SKM-1 treated with dmso at 0.1 percent for 144 hours (cell line): ENCODE measurements around the gene MEF2A.
"Not testable (repeated sequence)": the region's sequence is repeated elsewhere in the genome, so short reads cannot be mapped to it uniquely, and the experiment has no call there.

ENCODE experiments used
- DNase-seq: peaks from one replicate; lab custom pipeline; 2025; ENCODE audit not compliant: unreplicated experiment; lab: John Stamatoyannopoulos, UW

The MEF2A gene

GRCh38 chr15:99727330-99727729, 161.5 kb downstream of the MEF2A start:
- no peak for DNase-seq

- DNase-seq = no peak
These were observed 161.9 kb downstream of the MEF2A start for GRCh38 chr15:99727733-99728132.

GRCh38 chr15:99728916-99729315, 163.1 kb downstream of the MEF2A start:
- DNase-seq = no peak

GRCh38 chr15:99729327-99729726, 163.5 kb downstream of the MEF2A start:
- DNase-seq = no peak

- no peak for DNase-seq
These were observed 164.1 kb downstream of the MEF2A start for GRCh38 chr15:99729920-99730319.

- DNase-seq = no peak
These were observed 165.7 kb downstream of the MEF2A start for GRCh38 chr15:99731336-99732123.

GRCh38 chr15:99732124-99732750, 166.5 kb downstream of the MEF2A start:
- no peak for DNase-seq

GRCh38 chr15:99732751-99733267, 167.0 kb downstream of the MEF2A start:
- no peak for DNase-seq

DNA sequence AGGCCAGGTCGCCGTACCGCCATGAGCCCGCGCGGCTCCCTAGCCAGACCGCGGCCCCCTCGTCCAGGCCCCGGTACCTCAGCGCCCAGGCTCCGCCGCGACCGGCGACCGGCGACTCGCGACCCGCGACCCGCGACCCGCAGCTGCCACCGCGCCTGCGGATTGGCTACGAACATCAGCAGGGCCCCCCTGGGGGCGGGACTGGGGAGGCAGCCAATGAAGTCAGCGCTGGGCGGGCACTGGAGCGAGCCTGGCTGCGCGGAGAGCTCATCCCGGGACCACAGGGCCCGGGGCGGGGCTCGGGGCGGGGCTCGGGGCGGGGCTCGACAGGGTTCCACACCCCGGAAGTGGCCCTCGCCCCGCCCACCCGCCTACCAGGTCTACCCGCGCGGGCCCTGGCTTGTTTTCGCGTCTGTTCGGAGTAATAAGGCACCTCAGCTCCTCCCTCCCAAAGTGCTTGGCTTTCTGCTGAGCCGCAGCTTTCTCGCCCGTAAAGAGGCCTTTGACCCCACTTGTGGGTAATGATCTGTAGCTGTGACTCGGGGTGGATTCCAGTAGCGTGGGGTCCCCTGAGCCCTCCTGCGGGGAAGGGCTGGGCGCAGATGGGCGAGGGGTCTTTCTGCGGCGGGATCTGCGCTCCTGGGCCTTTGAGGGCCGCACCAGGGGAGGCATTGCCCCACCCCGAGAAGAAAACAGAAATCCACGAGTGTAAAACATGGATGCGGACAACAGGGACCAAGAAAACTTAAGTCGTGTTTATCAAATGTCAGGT, 167.7 kb downstream of the MEF2A start, which contains the start of gene LYSMD4:
TSS of gene LYSMD4 (minus strand) at position 170 of the 772 bp plus-strand sequence. CDS start 1,438 bp downstream, outside the sequence.
- peak; percentile 99 for DNase-seq

DNA sequence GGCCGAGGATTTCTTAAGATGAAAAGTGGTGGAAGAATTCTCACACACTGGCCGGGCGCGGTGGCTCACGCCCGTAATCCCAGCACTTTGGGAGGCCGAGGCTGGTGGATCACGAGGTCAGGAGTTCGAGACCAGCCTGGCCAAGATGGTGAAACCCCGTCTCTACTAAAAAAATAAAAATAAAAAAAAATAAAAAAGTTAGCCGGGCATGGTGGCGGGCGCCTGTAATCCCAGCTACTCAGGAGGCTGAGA, 168.2 kb downstream of the MEF2A start:
- DNase-seq = not testable (repeated sequence)

DNA sequence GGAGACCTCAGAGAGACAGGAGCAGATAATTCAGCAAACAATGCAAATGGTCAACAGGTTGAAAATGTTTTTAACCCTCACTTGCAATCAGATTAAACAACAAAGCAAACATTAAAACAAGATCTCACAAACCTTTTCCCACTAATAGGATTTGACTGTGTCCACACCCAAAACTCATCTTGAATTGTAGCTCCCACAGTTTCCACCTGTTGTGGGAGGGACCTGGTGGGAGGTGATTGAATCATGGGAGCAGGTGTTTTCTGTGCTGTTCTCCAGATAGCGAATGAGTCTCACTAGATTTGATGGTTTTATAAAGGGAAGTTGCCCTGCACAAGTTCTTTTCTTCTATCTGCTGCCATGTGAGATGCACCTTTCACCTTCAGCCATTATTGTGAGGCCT, 168.8 kb downstream of the MEF2A start:
- DNase-seq = no peak

GRCh38 chr15:99735868-99736267, 170.1 kb downstream of the MEF2A start:
- no peak for DNase-seq

GRCh38 chr15:99736702-99737101, 170.9 kb downstream of the MEF2A start:
- DNase-seq = no peak

DNA sequence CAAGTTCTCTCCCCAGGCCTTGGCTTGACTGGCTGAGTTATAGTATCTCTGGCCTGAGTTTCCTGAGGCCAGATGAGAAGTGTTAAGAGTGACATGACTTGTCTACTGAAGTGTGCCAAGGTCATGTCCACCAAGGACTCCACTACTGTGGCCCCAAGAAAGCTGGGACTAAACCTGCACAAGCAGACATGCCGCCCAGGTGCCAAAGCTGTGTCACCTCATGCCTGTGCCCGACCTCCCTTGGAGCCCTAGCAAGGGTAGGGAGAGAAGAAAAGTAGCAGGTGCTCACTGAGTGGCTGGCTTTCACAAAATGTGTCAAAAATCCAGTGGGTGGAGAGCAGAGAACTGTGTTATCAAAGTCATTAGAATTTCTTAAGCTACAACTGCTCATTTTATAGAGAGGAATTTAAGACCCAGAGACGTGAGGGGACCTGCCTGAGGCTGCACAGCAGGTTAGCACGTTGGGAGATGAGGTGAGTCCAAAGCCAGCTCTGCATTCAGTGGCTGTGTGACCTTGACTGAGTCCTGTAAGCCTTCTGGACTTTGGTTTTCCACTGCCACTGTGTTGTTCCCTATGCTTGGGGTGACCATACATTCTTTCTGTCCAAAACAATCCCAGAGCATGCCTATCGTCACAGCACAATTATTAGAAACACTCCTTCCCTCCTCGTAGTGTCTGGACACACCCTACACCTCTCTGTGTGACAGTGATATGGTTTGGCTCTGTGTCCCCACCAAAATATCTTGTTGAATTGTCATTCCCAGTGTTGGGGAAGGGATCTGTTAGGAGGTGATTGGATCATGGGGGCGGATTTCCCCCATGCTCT, 172.4 kb downstream of the MEF2A start:
- DNase-seq = no peak

- DNase-seq = no peak
These were observed 176.1 kb downstream of the MEF2A start for GRCh38 chr15:99741835-99742234.

DNA sequence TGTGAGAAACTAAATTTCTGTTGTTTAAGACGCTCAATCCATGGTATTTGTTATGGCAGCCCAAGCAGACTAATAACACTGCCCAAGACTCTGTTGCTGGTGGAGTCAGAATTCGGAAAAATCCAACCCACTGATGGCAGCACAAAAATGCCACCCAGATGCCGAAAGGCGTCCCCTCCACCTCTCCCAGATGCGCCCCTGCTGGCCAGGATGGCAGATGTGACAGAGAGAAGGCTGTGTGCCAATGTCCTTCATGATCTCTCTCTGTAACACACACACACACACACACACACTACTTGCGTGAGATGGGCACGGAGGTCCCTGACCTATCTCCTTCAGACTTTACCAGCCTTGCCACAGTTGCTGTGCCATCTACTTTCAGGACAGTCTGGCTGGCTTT, 178.4 kb downstream of the MEF2A start:
- DNase-seq = no peak

- DNase-seq = no peak
These were observed 179.7 kb downstream of the MEF2A start for GRCh38 chr15:99745370-99746086.

DNA sequence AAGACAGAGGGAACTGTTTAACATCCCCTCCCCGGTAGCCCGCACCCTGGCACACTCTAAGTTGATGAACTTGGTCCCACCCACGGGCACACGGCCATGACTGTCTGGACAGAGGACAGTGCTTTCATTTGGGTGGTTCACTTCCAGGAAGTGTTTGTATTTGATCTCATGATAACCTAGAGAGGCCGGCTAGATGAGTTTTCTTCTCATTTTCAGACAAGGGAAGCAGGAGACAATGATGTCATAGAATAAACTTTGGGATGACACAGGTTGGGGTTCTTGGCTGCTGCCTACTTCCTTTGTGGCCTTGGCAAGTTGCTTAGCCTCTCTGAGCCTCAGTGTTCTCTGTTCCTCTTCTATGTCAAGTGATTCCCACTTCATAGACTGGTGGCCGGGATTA, 183.6 kb downstream of the MEF2A start:
- no peak for DNase-seq

- not testable (repeated sequence) for DNase-seq
These were observed 184.5 kb downstream of the MEF2A start for GRCh38 chr15:99750326-99750725.

GRCh38 chr15:99752556-99752955, 186.8 kb downstream of the MEF2A start:
- DNase-seq = no peak
